ENCODE data around the gene MDM2.

MDM2 gene

DNA sequence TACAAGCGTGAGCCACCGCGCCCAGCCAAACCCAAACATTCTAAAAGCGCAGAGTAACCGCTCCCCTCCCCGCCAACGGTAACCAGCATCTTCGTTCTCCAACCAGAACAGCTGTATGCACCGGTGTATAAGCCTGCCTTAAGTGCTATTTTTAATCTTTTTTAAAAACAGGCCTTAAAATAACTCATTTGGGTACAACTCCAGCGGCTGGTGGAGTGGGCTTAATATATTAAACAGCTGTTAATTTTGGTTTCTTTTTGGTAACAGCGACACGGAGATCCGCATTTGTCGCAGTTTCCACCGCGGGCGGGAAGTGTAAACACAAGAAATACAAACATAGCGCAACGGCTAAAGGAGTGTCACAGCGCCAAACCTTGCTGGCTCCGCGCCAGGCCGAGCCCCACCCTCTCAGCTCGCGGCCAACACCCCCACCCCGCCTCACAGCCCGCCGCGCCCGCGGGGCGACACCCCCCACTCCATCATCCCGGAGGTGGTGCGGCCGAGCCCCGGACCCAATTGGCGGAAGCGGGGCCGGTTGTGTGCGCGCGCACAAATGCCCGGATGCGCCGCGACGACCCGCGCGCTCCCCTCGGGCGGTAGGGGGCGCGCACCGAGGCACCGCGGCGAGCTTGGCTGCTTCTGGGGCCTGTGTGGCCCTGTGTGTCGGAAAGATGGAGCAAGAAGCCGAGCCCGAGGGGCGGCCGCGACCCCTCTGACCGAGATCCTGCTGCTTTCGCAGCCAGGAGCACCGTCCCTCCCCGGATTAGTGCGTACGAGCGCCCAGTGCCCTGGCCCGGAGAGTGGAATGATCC lies at the start of gene MDM2:
MDM2 (plus strand) TSS at position 602 of the 812 bp plus-strand sequence. CDS start 301 bp downstream, outside the sequence.
- peak; percentile 97 for DNase-seq (ENCODE audit: low read depth)

DNA sequence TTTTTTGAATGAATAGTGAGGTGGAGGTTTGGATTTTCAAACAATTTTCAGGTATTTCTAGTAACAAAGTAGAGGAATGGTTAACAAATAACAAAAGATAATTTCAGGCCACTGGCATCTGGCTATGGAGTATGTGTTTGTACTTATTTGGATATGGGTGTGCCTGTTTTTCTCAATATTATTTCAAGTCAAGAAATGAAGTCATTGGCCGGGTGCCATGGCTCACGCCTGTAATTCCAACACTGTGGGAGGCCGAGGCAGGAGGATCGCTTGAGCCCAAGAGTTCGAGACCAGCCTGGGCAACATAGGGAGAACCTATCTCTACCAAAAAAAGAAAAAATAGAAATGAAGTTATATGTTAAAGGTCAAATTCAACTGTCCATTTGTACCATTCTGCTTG lies 48.1 kb upstream of the MDM2 start:
- no peak for DNase-seq (ENCODE audit: low read depth)

GRCh38 chr12:68760806-68761441 lies 47.1 kb upstream of the MDM2 start:
- no peak for DNase-seq (ENCODE audit: low read depth)

DNA sequence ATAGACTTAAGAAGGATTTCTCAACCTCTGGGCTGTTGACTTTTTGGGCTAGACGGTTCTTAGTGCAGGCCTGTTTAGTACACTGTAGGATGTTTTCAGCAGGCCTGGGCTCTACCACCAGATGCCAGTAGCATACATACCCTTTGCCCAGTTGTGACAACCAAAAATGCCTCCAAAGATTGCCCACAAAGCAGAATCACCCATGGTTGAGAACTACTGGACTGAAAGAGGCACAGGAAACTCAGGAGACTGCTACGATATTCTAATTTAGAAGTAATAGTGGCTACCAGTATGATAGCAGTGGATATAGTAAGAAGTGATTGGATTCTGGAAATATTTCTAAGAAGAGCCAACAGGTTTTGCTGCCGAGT lies 46.5 kb upstream of the MDM2 start:
- no peak for DNase-seq (ENCODE audit: low read depth)

GRCh38 chr12:68761901-68762630 lies 45.9 kb upstream of the MDM2 start:
- DNase-seq (ENCODE audit: low read depth): no peak

GRCh38 chr12:68762691-68763090 lies 45.3 kb upstream of the MDM2 start:
- no peak for DNase-seq (ENCODE audit: low read depth)

DNA sequence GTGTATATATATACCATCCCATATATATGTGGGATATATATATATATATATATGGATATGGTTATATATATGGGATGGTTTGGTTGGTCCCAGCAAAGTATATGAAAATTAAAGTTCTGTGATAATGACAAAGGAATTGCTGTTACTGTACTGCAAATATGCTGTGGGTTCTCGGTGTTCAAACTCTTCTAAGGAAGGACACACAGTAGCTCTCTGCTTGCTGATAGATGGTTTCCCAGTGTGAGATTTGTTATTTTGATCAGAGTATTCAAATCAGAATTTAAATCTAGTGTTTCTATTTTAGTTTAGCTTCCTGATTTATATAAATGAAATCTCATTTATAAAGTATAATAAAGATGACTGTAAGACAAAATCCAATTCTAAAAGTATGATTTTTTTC lies 42.3 kb upstream of the MDM2 start:
- no peak for DNase-seq (ENCODE audit: low read depth)

GRCh38 chr12:68766646-68767045 lies 41.3 kb upstream of the MDM2 start:
- no peak for DNase-seq (ENCODE audit: low read depth)

- DNase-seq (ENCODE audit: low read depth): no peak
These were observed 40.8 kb upstream of the MDM2 start for GRCh38 chr12:68767191-68767590.

- no peak for DNase-seq (ENCODE audit: low read depth)
These were observed 39.5 kb upstream of the MDM2 start for GRCh38 chr12:68768431-68768939.

DNA sequence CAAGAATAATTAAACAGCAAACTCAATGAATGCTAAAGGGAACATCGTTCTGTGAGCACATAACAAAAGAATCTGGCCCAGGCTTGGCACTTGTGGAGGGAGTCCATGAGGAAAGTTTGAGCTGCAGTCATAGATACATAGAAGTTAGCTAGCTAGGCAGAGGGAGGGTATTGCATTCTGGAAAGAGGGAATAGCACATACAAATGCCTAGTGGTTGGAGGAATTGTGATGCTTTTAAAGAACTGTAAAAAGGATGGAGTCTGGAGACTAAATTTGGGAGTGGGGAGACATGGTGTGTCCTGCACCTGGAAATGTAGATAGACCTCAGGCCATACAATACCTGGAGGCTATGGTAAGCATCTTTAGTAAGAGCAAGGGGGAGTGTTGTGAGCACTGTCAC lies 38.0 kb upstream of the MDM2 start:
- no peak for DNase-seq (ENCODE audit: low read depth)

- no peak for DNase-seq (ENCODE audit: low read depth)
These were observed 36.6 kb upstream of the MDM2 start for GRCh38 chr12:68771223-68771925.

DNA sequence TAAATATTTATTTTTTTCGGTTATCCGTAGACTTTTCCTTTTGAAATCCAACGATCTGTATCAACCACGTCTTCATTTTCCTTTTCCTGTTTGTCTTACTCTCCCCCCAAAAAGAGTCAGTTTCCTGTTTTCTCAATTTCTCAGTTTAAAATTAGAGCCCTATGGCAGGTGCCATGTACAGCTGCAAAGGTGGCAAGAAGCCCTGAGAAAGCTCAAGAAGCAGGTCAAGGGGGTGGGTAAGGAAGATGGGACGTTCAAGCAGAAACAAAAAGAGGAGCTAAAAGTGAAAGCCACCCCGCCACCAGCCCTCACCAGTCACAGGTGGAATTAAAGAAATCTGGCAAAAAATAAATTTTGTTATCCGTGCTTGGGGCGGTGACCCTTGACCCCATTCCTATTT lies 35.3 kb upstream of the MDM2 start:
- DNase-seq (ENCODE audit: low read depth): no peak

GRCh38 chr12:68773582-68773981 lies 34.4 kb upstream of the MDM2 start:
- DNase-seq (ENCODE audit: low read depth): no peak

DNA sequence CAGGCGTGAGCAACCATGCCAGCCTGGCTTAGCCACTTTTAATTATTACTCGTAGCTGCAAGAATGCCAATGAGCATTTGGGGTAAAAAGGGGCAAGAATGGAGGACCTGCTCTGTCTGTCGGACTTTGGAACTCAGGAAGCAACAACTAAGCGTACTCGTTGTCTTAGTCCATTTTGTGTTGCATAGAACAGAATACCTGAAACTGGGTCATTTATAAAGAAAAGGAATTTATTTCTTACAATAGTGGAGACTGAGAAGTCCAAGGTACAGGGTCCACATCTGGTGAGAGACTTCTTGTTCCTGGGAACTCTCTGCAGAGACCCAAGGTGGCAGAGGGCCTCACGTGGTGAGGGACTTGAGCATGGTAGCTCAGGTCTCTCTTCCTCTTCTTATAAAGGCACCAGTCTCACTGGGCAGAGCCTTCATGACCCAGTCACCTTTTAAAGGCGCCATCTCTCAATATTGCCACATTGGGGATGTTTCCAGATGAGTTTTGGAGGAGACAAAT lies 32.8 kb upstream of the MDM2 start:
- DNase-seq (ENCODE audit: low read depth): no peak

- no peak for DNase-seq (ENCODE audit: low read depth)
These were observed 30.9 kb upstream of the MDM2 start for GRCh38 chr12:68776976-68777610.

DNA sequence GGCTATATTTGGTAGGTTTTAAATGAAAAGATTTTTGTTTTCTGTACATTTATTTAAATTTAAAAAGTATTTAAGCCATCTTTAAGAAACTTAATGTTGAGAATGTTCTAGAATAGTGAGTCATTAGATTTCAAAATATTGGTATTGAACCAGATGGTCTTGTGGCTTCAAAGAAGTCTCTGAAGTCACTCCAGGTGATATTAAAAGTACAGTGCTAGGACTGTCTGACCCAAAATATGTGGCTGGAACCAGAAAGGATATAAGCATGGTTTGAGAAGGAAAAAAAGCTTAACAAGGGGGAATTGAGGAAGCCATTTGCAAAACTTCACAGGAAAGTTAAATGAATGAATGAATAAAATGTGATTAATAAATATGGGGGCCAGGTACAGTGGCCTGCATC lies 28.7 kb upstream of the MDM2 start:
- no peak for DNase-seq (ENCODE audit: low read depth)

DNA sequence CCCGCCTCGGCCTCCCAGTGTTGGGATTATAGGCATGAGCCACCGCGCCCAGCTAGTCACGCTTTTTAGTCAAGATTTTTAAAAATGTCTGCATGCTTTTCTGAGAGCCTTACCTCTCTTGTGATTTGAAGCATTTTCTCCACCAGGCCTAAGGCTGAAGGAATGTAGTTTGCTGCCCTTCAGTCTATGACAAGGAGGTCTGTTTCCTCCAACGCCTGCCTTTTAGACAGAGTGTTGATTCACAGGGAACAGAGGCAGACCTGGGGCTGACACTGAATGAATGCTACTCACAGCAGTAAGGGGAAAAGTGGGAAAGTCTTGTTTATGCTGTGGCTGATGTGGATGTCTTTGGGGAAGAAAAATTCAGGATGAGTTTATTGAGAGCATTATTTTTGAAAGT lies 27.2 kb upstream of the MDM2 start:
- no peak for DNase-seq (ENCODE audit: low read depth)

DNA sequence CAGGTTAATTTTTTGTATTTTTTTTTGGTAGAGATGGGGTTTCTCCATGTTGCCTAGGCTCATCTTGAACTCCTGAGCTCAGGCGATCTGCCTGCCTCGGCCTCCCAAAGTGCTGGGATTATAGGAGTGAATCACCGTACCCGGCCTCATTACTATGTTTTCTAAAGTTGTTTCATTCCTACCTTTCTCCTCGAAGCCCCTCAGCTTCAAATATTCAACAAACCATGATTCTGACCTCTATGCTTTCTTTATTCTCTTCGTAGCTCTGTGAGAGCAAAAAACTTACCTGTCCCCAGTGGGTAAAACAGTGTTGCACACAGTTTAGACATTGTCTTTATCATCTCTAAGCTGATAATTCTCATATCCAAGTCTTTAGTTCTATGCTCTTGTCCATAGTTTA lies 26.2 kb upstream of the MDM2 start:
- no peak for DNase-seq (ENCODE audit: low read depth)

GRCh38 chr12:68784015-68784414 lies 24.0 kb upstream of the MDM2 start:
- DNase-seq (ENCODE audit: low read depth): no peak

GRCh38 chr12:68785358-68785757 lies 22.6 kb upstream of the MDM2 start:
- DNase-seq (ENCODE audit: low read depth): no peak

GRCh38 chr12:68785823-68786222 lies 22.2 kb upstream of the MDM2 start:
- DNase-seq (ENCODE audit: low read depth): no peak
